C4-2B (cell line): ENCODE data around the gene DET1.

Source experiments
- H3K27ac ChIP-seq: fragments of 450-650 bp; 2 replicates; pipeline ENCODE4 v1.5.1; 2017
- CTCF ChIP-seq: fragments of 450-650 bp; conservative IDR thresholded peaks from 2 replicates; pipeline ENCODE4 v1.5.1; 2017; ENCODE audit warnings: mild to moderate bottlenecking
- ZFX ChIP-seq: fragments of 450-650 bp; IDR thresholded peaks from 2 replicates; pipeline ENCODE4 v1.6.1; 2017

The DET1 gene

DNA sequence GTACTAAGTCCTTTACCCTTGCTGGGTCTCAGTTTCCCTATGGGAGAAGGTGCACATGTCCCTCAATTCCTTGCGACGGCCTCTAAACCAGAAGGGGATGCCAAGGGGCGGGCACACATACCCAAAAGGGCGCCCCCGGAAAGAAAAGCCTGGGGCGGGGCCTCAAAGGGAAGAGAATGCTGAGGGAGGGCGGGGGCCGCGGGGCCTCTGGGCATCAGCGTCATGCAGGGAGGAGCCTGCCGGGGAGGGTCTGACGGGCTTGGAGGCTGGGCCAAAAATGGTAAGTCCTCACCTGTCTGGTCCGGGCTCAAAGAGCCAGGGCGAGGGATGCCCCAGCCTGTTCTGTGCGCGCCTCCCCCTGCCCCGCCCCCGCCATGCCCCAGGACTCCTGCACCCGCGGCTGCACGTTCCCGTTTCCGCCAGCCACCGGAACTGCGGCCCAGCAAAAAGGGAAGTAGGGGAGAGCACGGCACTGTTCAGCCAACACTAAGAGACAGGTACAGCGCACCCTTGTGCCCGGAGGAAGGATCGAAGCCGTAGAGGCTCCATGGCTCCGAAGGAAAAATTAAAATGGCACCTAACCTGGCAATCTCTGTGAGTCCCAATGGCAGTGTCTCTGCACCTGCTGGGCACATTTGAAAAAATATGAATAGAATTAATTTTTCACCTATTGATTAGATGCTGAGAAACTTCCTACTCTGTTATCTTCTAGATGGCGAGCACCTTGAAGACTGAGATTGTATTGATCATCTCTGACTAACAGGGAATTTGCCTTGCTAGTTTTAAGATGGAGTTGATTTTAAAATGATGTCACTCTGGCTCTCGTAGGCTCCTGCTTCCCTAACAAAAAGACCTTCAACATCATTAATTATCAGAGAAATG lies at the start of gene DET1:
Gene DET1 (minus strand): TSS at position 434 of the 882 bp plus-strand sequence. CDS start 14,976 bp downstream, outside the sequence.
- peak within 1 kb of the TSS; percentile 78 for H3K27ac ChIP-seq
- TF ChIP-seq ZFX (no peak), CTCF (peak; percentile 94)

DNA sequence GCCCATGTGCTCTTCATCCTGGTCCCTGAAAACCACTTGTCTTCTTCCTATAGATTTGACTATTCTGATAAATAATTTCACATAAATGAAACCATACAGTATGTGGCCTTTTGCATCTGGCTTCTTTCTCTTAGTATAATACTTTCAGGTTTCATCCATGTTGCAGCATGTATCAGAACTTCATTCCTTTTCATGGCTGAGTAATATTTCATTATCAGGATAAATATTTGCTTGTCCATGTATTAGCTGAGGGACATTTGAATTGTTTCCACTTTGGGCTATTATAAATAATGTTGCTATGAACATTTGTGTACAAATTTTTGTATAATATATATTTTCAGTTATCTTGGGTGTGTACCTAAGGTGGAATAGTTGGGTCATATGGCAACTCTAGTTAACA lies 44.9 kb upstream of the DET1 start:
- no peak overlapping the region for H3K27ac ChIP-seq
- TF ChIP-seq CTCF = no peak
- no peak for TF ChIP-seq ZFX

GRCh38 chr15:88590759-88591158 lies 44.3 kb upstream of the DET1 start:
- no peak overlapping the region for H3K27ac ChIP-seq
- no peak for TF ChIP-seq ZFX

GRCh38 chr15:88586401-88587162 lies 40.1 kb upstream of the DET1 start:
- no peak overlapping the region for H3K27ac ChIP-seq
- TF ChIP-seq CTCF (no peak), ZFX (no peak)

GRCh38 chr15:88580532-88580931 lies 34.1 kb upstream of the DET1 start:
- no peak for TF ChIP-seq ZFX
- no peak for TF ChIP-seq CTCF
- no peak overlapping the region for H3K27ac ChIP-seq

GRCh38 chr15:88579322-88579721 lies 32.8 kb upstream of the DET1 start:
- TF ChIP-seq CTCF = no peak
- TF ChIP-seq ZFX = no peak
- H3K27ac ChIP-seq = no peak overlapping the region

- no peak for TF ChIP-seq ZFX
- TF ChIP-seq CTCF = no peak
- no peak overlapping the region for H3K27ac ChIP-seq
Measured at GRCh38 chr15:88574655-88575054, 28.2 kb upstream of the DET1 start.
